Activated CD4-positive, alpha-beta T cell treated with anti-CD3 and anti-CD28 coated beads for 48 hours (primary cell): ENCODE results near the gene BIN1.

Source experiments
- DNase-seq: peaks from one replicate; pipeline ENCODE4 v3.0.0-alpha.2; 2020

The BIN1 gene

DNA sequence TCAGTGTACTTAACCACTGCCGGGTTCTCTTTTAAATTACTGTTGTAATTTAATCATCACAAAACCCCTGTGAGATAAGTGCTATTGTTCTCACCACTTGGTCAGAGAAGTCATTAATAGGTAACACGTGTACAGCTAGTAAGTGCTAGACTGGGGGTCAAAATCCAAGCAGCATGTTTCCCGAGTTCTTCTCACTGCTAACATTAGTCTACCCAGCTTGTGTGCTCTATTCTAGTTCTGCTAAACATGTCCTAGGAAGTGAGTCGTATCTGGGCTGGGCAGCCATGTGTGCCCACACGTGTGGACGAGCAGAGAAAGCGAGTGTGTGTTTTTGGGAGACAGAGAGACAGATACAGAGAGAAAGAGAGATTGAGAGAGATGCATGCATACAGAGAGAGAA lies 94.1 kb downstream of the BIN1 start:
- DNase-seq = no peak

DNA sequence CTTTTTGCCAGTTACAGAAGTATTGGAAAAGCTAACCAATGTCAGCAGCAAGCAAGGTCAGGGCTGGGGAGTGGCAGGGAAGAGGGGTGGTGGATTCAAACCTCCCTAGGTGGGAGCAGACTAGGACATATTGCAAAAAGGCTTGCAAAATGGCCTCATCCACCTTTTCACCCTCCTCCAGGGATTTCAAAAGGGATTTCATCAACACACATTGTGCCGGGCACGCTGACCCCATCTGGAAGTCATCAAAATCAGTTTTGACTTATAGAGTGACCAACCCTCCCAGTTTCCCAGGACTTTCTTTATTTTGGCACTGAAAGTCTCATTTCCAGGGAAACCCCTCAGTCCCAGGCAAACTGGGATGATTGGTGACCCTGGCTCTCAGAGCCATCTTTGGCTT lies 94.7 kb downstream of the BIN1 start:
- no peak for DNase-seq

DNA sequence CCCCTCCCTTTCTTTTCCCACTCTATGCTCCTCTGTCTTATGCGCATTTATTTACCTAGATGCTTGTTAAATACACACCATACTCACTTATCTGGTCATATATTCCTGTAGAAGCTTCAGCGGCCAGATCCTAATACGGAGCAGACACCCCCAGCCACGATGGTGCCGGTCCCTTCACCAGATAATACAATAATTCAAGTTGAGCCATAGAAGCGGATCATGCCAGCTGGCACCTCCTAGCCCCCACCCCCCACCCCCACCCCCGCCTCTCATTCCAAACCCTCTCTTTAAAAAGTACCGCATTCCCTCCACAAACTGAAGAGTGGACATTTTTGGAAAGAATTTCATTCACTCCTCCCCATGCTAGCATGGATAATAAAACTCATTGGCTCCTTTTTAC lies 95.2 kb downstream of the BIN1 start:
- DNase-seq = no peak

DNA sequence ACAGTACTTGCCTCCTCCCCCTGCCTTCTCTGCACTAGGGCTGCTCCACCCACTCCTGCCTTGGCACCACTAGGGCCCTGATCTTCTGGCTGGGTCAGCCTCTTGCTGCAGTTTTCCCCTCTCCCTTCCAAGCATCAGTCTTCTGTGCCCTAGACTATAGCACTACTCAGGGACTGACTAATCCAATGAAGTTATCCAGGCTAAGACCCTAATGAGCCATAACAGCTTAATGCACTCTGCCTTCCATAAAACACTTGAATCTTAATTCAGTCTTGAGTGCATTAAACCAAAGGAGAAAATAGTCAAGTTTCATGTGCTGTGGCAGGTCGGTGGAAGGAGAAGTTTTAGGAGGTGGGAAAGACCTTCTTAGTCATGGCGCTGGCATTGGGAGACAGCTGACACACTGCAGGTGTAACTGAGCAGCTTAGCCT lies 95.7 kb downstream of the BIN1 start:
- DNase-seq = no peak

DNA sequence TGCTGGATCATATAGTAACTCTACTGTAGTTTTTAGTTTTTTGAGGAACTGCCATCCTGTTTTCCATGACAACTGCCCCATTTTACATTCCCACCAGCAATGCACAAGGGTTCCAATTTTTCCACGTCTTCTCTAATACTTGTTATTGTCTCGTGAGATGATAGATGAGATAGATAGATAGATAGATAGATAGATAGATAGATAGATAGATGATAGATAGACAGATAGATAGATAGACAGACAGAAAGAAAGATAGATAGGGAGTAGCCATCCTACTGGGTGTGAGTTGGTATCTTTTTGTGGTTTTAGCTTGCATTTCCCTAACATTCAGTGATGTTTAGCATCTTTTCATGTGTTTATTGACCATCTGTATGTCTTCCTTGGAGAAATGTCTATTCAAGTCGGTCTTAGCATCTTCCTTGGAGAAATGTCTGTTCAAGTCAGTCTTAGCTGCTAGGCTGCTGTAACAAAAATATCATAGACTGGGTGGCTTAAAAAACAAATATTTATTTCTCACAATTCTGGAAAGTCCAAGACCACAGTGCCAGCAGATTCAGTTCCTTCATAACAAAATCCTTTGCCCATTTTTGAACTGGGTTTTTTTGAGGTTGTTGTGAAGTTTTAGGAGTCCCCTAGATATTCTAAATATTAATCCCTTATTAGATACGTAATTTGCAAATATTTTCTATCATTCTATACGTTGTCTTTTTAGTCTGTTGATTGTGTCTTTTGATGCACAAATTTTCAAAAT lies 98.5 kb downstream of the BIN1 start:
- DNase-seq = no peak

DNA sequence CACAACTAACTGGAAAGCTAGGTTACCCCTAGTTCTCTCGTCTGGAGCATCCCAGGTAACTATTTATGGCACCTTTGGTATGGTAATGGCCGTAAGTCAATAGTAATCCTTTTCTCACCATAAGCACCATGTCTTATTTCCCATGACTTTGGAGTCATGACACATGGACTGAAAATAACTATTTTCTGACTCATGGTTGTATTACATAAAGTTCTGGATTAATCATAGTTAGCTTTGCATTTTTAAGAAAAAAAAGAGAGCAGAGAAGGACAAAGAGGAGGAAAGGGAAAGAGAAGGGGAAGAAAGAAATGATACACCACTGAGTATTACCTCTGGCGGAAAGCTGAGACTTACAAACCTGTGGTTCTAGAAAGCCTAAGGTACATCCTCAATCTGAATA lies 99.3 kb downstream of the BIN1 start:
- no peak for DNase-seq

DNA sequence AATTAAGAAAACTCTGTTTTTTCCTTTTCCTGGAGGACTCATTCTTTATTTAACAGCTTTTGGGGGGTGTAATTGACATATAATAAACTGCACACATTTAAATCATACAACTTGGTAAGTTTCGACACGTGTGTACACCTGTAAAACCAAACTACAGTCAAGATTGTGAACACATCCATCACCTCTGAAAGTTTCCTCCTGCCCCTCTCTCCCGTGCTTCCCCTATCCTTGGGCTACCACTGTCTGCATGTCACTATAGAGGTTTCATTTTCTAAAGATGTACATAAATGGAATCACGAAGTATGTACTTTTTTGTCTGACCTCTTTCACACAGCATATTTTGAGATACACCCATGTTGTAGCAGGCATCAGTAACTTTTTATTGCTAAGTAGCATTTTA lies 100.0 kb downstream of the BIN1 start:
- no peak for DNase-seq

DNA sequence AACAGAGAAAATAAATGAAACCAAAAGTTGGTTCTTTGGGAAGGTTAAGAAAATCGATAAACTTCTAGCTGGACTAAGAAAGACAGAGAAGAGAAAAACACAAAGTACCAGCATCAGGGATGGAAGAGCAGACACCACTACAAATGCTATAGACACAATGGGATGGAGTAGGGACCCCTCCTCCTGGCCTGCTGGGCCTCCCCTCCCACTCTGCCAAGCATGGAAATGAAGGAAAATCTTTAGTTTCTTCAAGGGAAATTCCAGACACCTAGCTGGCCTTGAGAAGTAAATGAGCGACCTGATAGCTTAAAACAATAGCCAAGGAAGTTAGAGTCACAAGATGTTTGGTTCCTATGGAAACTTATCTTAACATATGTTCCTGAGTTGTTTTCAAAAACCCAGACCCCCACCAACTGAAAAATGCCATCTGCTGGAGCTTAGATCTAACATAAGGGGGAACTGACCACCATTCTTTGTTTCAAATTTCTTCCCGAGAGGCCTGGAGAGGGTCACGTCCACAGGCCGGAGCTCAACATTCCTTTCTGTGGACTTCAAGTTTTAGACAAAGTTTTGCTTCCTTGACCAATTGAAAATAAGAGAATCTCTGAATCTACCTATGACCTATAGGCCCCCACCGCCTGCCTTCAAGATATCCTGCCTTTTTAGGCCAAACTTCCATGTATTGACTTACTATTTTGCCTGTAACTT lies 101.9 kb downstream of the BIN1 start:
- no peak for DNase-seq

DNA sequence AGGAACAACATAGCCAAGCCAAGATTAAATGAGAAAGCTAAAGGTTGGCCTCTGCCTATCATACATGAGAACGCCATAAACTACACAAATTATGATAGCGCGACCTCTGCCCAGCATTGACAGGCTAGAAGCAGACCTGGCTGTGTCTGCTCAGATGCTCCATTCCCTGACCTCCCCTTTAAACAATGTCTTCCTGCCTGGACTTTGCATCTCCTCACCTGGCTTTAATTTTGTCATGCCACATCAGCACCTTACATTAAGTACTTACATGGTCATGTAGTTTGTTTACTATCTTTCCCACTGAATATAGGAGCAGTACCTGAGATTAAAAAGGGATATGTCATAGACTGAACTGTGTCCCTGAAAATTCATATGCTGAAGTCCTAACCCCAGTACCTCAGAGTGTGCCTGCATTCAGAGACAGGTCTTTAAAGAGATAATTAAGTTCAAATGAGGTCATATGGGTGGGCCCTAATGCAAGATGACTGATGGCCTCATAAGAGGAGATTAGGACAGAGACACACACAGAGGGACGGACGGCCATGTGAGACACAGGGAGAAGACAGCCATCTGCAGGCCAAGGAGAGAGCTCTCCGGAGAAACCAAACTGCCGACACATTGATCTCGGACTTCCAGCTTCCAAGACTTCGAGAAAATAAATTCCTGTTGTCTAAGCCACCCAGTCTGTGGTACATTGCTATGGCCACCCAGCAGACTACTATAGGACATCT lies 103.7 kb downstream of the BIN1 start:
- DNase-seq = no peak

DNA sequence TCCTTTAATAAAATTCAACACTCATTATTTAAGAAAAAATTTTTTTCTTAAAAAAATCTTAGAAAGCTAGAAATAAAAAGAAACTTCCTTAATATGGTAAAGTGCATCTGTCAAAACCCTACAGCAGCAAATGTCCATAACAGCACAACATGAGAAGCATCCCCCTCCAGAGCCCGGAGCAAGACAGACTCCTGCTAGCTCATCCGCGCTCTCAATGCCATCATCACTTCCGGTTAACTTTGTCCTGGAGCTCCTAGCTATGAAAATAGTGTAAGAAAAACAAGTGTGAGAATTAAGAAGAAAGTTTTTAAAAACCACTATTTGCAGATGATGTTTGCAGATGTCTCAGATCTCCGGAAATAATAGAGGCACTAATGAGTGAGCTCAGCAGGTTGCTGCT lies 105.2 kb downstream of the BIN1 start:
- no peak for DNase-seq

DNA sequence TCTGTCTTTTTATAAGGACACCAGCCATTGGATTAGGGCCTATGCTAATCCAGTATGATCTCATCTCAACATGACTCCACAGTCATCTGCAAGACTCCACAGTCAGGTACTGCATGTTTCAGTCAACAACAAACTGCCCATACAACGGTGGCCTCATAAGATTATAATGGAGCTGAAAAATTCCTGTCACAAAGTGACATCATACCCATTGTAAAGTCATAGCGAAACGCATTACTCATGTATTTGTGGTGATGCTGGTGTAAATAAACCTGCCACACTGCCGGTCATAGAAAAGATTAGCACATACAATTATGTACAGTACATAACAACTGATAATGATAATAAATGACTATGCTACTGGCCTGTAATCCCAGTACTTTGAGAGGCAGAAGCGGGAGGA lies 106.0 kb downstream of the BIN1 start:
- DNase-seq = no peak

DNA sequence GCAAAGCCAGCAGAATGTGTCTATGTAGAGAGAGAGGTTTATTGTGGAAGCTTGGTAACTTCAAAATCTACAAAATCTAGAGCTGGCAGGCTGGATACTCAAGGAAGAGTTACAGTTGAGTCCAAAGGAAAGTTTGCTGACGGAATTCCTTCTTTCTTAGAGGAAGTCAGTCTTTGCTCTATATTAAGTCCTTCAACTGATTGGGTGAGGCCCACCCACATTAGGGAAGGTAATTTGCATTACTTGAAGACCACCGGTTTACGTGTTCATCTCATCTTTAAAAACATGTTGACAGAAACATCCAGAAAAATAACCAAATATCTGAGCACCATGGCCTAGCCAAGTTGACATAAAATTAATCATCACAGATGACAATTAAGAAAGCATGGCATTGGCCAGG lies 106.8 kb downstream of the BIN1 start:
- no peak for DNase-seq

DNA sequence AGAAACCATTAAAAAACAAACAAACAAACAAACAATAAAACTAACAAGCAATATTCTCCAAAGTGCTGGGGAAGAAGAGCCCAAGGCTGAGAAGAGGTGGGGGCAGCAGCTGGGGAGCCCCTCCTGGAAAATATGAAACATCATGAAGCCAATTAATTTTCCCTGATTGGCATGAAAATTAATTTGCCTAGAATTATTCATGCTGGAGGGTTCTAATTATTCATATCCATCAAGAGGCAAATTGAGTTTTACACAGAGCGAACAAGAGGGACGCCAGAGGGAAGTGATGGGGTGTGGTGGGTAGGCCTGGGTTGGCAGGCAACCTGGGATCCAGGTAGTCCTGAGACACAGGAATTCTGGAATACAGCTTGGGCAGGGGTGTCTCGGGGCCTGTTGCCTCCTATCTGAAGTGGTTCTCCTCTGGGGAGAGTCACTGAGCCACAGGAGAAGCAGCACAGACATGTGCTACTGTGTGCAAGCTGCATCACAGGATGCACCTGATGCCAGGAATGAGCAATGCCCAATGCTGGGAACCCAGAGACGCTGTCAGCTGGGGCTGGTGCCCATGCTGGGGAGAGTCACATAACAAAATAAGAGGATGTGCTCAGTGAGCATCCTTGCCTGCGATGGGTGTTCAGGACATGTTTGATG lies 107.7 kb downstream of the BIN1 start:
- DNase-seq = no peak

DNA sequence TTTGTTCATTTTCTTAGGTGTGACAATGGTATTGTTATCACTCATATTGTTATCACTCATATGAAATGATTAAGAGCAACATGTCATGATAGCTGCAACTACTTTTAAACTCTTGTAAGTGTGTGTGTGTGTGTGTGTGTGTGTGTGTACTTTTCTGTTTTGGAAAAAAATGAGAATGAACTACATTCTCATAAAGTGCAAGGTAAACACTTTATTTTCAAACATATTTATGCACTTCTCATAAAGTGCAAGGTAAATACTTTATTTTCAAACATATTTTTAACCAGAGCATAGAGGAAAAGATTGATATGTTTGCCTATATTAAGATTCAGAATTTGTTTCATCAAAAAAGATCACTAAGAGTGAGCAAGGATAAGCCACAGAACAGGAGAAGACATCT lies 108.5 kb downstream of the BIN1 start:
- no peak for DNase-seq
